ENCODE results near the gene IGF1R.

- TF ChIP-seq, protein P1, sequence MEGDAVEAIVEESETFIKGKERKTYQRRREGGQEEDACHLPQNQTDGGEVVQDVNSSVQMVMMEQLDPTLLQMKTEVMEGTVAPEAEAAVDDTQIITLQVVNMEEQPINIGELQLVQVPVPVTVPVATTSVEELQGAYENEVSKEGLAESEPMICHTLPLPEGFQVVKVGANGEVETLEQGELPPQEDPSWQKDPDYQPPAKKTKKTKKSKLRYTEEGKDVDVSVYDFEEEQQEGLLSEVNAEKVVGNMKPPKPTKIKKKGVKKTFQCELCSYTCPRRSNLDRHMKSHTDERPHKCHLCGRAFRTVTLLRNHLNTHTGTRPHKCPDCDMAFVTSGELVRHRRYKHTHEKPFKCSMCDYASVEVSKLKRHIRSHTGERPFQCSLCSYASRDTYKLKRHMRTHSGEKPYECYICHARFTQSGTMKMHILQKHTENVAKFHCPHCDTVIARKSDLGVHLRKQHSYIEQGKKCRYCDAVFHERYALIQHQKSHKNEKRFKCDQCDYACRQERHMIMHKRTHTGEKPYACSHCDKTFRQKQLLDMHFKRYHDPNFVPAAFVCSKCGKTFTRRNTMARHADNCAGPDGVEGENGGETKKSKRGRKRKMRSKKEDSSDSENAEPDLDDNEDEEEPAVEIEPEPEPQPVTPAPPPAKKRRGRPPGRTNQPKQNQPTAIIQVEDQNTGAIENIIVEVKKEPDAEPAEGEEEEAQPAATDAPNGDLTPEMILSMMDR (IDR thresholded peaks at IDR 0.05) = no peak
- no peak for TF ChIP-seq POLR2A (IDR thresholded peaks at IDR 0.05)
Measured at GRCh38 chr15:98729446-98730042, 81.2 kb downstream of the IGF1R start.
